Stimulated activated CD8-positive, alpha-beta memory T cell treated with anti-CD3 and anti-CD28 coated beads, Interleukin-7, amount 100 ng/mL, for 24 hours (primary cell): ENCODE measurements around the gene TICRR.

Experiments
- DNase-seq: peaks from one replicate; pipeline ENCODE4 v3.0.0-alpha.2; 2020; ENCODE audit warnings: low read depth

TICRR gene

GRCh38 chr15:89654847-89655805 is 79.9 kb downstream of the TICRR start, which contains the start of gene KIF7:
TSS of gene KIF7 (minus strand) at chr15:89655467. CDS start at chr15:89652930, 2,537 bp downstream.
- no peak for DNase-seq

DNA sequence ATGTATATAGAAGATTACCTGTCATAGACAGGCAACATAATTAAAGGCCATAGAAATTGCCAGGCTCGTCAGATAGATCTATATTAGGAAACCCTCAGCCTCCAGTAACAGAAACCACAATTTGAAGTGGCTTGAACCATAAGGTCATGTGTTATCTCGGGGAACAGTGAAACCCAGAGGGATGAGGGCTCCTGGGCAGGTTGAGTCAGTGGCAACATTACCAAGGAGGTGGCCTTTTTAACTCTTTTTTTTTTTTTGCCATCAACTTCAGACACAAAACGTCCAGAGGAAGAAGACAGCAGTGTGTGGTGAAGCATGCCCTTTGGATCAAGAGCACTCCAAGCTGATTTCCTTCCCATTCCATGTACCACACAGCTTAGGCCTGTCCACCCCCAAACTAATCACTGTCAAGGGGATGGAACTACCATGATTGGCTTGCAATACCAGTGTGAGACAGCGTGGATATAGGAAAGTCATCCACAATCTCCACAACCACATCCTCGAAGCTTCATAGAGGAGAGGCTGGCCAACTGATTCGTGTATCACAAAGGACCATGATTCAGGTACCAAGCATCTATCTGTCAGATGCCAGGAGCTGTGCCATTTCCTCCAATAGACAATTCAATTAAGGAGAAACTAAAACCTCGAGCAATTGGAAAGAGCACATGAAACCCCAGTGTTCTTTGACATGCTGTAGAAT is 81.0 kb downstream of the TICRR start:
- DNase-seq: no peak

GRCh38 chr15:89657686-89658200 is 82.5 kb downstream of the TICRR start:
- no peak for DNase-seq

GRCh38 chr15:89659295-89659694 is 84.0 kb downstream of the TICRR start:
- no peak for DNase-seq

DNA sequence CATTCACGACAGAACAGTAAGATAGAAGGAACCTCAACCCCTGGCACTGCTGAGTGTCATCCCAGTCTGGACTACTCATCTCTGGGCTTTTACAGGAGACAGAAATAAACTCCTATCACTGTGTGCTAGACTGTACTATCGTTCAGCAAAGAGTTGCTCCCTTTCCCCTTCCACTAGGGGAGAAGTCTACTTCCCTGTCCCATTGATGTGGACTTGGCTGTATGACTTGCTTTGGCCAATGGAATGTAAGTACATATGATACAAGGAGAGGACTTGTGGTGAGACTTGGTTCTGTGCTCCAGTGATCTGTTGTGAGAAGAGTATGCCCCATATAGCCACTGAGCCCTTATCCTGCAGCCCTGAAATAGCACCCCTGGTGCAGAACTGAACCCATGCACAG is 85.3 kb downstream of the TICRR start:
- DNase-seq: no peak

DNA sequence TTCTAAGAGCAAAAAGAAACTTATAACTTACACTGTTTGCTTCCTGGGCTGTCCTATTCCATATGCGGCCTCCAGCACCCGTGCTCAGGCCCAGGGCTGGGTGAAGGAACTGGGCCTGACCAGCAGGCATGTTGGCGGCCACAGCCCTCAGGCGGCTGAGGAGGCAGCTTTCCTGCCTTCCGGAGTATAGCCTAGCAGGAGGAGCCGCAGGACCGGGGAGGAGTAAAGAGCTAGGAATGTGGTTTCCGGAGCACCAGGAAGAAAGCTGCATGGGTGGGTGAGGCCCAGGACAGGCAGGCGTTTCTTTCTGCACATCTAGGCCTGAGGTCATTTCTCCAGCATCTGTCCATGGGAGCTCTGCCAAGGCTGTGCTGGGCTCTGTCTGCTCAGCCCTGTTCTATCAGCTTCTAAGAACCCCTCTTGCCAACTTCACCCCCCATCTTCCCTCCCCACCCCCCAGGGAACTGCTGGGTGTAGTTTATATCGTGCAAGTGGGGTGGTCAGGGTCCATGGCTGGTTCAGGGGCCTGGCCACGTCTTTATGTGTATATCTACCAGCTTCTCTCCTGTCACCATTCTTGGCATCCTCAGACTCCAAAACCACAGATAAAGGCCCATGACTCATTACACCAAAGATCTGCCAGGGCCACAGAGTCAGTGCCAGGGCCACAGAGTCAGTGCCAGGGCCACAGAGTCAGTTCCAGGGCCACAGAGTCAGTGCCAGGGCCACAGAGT is 87.8 kb downstream of the TICRR start:
- no peak for DNase-seq

- DNase-seq: no peak
Observed at GRCh38 chr15:89664441-89665350, 89.4 kb downstream of the TICRR start.

GRCh38 chr15:89665449-89666181 is 90.3 kb downstream of the TICRR start:
- no peak for DNase-seq

DNA sequence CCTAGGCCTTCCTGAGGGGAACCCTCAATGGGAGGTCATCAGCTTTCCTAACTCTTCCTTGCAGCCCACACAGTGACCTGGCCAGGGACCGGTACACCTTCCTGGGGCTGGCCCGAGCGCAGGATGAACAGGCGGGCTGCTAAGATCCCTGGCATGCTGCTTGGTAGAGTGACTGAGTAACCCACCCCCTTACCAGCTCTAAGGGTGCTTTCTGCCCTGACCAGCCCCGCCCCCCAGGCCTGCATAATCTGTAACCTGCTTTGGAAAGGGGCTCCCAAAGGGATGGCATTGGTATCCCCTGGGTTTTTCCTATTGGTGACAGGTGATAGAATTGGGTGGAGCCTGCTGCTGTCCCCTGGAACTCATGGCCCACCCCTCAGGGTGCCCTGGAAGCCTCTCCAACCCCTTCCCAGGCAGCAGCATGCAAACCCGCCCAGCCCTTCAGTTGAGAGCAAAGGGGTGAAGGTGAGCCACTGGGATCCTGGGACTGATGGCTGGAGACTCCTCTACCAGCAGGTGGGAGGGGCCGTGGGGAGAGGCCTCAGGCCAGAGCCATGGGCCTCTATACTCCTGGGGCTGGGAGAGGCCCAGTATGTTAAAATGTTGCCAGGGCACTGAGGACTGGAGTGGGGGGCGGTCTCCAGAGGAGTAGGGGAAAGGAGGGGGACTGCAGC is 91.1 kb downstream of the TICRR start:
- no peak for DNase-seq

DNA sequence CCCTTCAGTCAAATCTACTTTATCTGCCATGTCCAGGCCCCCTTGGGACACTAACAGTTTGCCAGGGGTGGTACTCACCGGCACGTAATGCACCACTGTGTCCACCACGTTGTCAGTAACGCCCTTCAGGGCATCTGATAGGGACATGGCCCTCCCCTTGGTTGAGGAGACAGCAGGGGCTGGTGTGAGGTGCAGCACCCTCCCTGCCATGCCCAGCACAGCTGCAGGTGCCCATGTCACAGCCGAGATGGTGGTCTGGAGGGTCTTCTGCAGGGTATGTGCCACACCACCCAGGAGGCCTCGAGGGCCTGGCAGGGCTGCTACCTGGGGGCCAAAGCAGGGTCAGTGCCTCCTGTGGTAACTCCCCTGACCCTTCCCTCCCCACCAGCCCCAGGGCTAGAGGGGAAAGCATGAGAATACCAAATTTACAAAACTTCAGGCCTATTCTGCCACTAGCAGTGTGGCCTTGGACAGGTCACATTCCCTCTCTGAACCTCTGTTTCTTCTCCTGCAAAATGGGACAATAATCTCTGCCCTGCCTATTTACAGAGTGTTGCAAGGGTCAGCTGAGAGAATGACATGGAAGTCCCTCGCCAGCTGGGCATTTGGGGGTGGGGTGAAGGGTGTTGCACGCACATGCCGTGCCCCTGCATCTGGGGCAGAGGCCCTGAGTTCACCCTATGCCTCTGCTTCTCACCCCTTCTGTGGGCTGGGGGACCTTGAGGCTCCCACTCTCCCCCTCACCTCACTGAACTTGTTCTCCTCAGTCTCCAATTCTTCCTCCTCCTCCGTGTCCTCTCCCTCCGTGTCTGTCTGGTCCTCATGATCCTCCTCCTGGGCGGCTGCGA is 91.8 kb downstream of the TICRR start:
- DNase-seq: no peak

GRCh38 chr15:89667706-89667960 is 92.4 kb downstream of the TICRR start:
- no peak for DNase-seq

- DNase-seq: no peak
Observed at GRCh38 chr15:89668171-89668570, 92.9 kb downstream of the TICRR start.

DNA sequence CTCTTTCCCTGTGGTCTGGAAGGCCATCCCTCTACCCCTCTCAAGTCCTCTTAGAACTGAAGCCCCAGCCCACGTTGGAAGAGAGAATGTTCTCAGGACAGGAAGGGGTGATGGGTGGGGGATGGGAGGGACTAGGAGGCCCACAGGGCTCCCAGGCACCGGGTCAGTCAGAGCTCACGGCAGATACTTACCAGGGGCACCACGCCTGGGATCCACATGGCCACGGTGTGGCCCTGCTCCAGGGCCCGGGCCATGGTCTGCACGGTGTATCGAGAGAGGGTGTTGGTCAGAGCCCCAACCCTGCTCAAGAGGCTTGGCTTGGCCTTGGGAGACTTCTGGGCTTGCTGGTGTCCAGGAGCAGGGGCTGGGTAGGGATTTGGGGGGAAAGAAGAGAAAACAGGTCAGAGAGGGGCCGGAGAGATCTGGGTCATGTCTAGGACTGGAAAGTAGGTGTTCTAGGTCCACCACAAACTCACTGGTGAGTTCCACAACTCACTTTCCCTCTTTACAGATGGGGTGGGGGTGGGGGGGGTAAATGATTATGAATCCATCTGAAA is 94.1 kb downstream of the TICRR start:
- no peak for DNase-seq

- DNase-seq: no peak
Observed at GRCh38 chr15:89669941-89670340, 94.7 kb downstream of the TICRR start.

DNA sequence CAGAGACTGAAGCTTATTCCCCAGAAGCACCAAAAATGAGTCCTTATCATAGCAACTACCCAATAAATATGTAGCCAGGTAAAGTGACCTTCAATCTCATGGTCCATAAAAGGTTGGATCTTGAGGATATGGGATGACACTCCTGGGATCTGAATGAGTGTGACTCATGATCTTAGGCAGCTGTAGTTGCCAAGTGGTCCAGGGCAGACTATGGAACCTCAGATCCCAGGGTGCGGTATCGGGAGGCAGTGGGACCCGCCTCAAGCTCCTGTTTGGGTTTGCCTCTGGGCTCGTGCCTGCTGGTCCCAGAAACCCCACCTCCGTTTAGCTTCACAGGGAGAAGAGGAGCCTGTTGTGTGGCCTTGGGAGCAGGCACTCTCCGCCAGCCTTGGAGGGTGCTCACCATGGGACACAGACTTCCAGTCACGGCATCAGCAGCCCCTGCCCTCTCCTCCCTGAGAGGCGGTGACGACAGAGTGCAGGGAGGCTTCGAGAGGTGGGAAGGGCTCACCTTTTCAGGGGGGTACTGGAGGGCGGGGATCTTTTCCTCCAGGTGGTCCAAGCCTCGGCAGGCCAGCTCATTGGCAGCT is 95.8 kb downstream of the TICRR start:
- DNase-seq: no peak

GRCh38 chr15:89671687-89672086 is 96.4 kb downstream of the TICRR start:
- DNase-seq: no peak

DNA sequence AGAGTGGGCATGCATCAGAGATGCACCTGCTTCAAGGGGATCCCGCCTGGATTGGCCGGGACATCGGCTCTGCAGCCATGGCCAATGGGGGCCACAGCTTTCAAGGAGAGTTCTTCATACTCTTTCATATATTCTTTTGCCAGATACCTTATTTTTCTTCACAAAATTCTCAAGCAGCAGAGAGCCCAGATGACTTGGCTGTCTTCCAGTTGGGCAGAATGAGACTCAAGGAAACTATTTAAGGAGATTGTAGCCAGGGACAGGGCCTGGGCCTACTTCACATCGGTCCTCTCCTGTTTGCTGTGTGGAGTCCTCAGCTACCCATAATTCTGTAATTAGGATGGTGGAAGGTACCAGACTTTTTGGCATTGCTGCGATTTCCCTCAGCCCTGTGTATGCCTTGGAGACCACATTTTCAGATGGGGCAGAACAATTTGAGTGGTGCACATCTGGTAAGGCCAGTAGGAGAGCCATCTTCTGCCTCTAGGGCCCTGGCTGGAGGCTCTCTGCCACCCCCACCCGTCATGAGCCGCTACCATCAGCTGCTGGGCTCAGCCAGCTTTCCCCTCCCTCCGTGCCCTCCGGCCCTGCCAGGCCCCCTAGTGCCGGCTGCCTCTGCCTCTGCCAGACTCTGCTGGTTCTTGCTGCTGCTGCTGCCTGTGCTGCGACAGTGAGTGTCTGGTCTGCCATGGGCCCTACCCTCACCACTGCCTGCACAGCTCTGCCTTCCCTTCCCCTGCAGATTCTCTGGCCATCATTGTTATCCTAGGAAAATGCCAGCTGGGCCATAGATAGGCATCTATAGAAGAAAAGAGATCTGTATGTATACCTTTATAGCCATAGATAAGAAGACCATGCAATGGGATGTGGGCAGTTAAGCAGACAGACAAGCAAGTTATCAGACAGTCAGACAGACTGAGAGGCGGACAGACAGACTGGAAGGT is 97.2 kb downstream of the TICRR start:
- no peak for DNase-seq
